Measurements from ENCODE around the gene DHX8.

Gene DHX8

GRCh38 chr17:43543771-43544575, 60.2 kb downstream of the DHX8 start:
- no peak overlapping the region for H3K4me3 ChIP-seq (ENCODE audit: low read length)
- H3K27me3 ChIP-seq (ENCODE audit: control insufficient read depth, insufficient read depth, low read length) = peaks cover 33% of the 10 kb centered on the region
- H3K9ac ChIP-seq (ENCODE audit: low read length) = peak overlapping the region; percentile 23
- H3K4me1 ChIP-seq (ENCODE audit: control insufficient read depth, insufficient read depth, low read length) = peaks cover 21% of the 10 kb centered on the region
- no peaks in the 10 kb centered on the region for H3K36me3 ChIP-seq (ENCODE audit: control insufficient read depth, insufficient read depth, low read length)
- H3K9me3 ChIP-seq (ENCODE audit: control insufficient read depth, low read length) = no peaks in the 10 kb centered on the region

- Histone ChIP-seq H3K36me3 (ENCODE audit: control insufficient read depth, insufficient read depth, low read length) (no peaks in the 10 kb centered on the region), H3K27me3 (ENCODE audit: control insufficient read depth, insufficient read depth, low read length) (peaks cover 38% of the 10 kb centered on the region), H3K4me3 (ENCODE audit: low read length) (no peak overlapping the region), H3K9ac (ENCODE audit: low read length) (peak overlapping the region; percentile 37), H3K9me3 (ENCODE audit: control insufficient read depth, low read length) (no peaks in the 10 kb centered on the region), H3K4me1 (ENCODE audit: control insufficient read depth, insufficient read depth, low read length) (peaks cover 21% of the 10 kb centered on the region)
Observed at GRCh38 chr17:43545383-43545632, 61.5 kb downstream of the DHX8 start.

GRCh38 chr17:43546319-43547188, 62.8 kb downstream of the DHX8 start, which contains the start of gene ETV4:
Gene ETV4 (minus strand): TSS chr17:43546340. CDS start chr17:43545617, 723 bp downstream.
- Histone ChIP-seq H3K4me1 (ENCODE audit: control insufficient read depth, insufficient read depth, low read length) (peaks cover 21% of the 10 kb centered on the region), H3K4me3 (ENCODE audit: low read length) (peak within 1 kb of the TSS; percentile 25), H3K36me3 (ENCODE audit: control insufficient read depth, insufficient read depth, low read length) (no peaks in the 10 kb centered on the region), H3K9ac (ENCODE audit: low read length) (peak within 1 kb of the TSS; percentile 37), H3K27me3 (ENCODE audit: control insufficient read depth, insufficient read depth, low read length) (peaks cover 38% of the 10 kb centered on the region), H3K9me3 (ENCODE audit: control insufficient read depth, low read length) (no peaks in the 10 kb centered on the region)

GRCh38 chr17:43547189-43547550, 63.4 kb downstream of the DHX8 start:
- Histone ChIP-seq H3K9me3 (ENCODE audit: control insufficient read depth, low read length) (no peaks in the 10 kb centered on the region), H3K4me3 (ENCODE audit: low read length) (no peak overlapping the region), H3K36me3 (ENCODE audit: control insufficient read depth, insufficient read depth, low read length) (no peaks in the 10 kb centered on the region), H3K4me1 (ENCODE audit: control insufficient read depth, insufficient read depth, low read length) (peaks cover 23% of the 10 kb centered on the region), H3K9ac (ENCODE audit: low read length) (no peak overlapping the region), H3K27me3 (ENCODE audit: control insufficient read depth, insufficient read depth, low read length) (peaks cover 38% of the 10 kb centered on the region)

GRCh38 chr17:43547659-43548256, 64.0 kb downstream of the DHX8 start:
- Histone ChIP-seq H3K36me3 (ENCODE audit: control insufficient read depth, insufficient read depth, low read length) (no peaks in the 10 kb centered on the region), H3K9me3 (ENCODE audit: control insufficient read depth, low read length) (no peaks in the 10 kb centered on the region), H3K4me1 (ENCODE audit: control insufficient read depth, insufficient read depth, low read length) (peaks cover 27% of the 10 kb centered on the region), H3K4me3 (ENCODE audit: low read length) (no peak overlapping the region), H3K9ac (ENCODE audit: low read length) (no peak overlapping the region), H3K27me3 (ENCODE audit: control insufficient read depth, insufficient read depth, low read length) (peaks cover 35% of the 10 kb centered on the region)

- Histone ChIP-seq H3K9me3 (ENCODE audit: control insufficient read depth, low read length) (no peaks in the 10 kb centered on the region), H3K4me1 (ENCODE audit: control insufficient read depth, insufficient read depth, low read length) (peaks cover 29% of the 10 kb centered on the region), H3K4me3 (ENCODE audit: low read length) (no peak overlapping the region), H3K27me3 (ENCODE audit: control insufficient read depth, insufficient read depth, low read length) (peaks cover 29% of the 10 kb centered on the region), H3K36me3 (ENCODE audit: control insufficient read depth, insufficient read depth, low read length) (no peaks in the 10 kb centered on the region), H3K9ac (ENCODE audit: low read length) (no peak overlapping the region)
Observed at GRCh38 chr17:43548689-43549379, 65.1 kb downstream of the DHX8 start.

- H3K4me1 ChIP-seq (ENCODE audit: control insufficient read depth, insufficient read depth, low read length) = peaks cover 23% of the 10 kb centered on the region
- no peaks in the 10 kb centered on the region for H3K9me3 ChIP-seq (ENCODE audit: control insufficient read depth, low read length)
- no peak overlapping the region for H3K4me3 ChIP-seq (ENCODE audit: low read length)
- peaks cover 25% of the 10 kb centered on the region for H3K27me3 ChIP-seq (ENCODE audit: control insufficient read depth, insufficient read depth, low read length)
- no peaks in the 10 kb centered on the region for H3K36me3 ChIP-seq (ENCODE audit: control insufficient read depth, insufficient read depth, low read length)
- no peak overlapping the region for H3K9ac ChIP-seq (ENCODE audit: low read length)
Observed at GRCh38 chr17:43549496-43549895, 65.7 kb downstream of the DHX8 start.

- peaks cover 13% of the 10 kb centered on the region for H3K27me3 ChIP-seq (ENCODE audit: control insufficient read depth, insufficient read depth, low read length)
- peaks cover 17% of the 10 kb centered on the region for H3K4me1 ChIP-seq (ENCODE audit: control insufficient read depth, insufficient read depth, low read length)
- H3K9me3 ChIP-seq (ENCODE audit: control insufficient read depth, low read length) = no peaks in the 10 kb centered on the region
- no peak overlapping the region for H3K9ac ChIP-seq (ENCODE audit: low read length)
- no peak overlapping the region for H3K4me3 ChIP-seq (ENCODE audit: low read length)
- no peaks in the 10 kb centered on the region for H3K36me3 ChIP-seq (ENCODE audit: control insufficient read depth, insufficient read depth, low read length)
Observed at GRCh38 chr17:43550754-43551153, 67.0 kb downstream of the DHX8 start.

GRCh38 chr17:43552229-43552837, 68.6 kb downstream of the DHX8 start:
- H3K36me3 ChIP-seq (ENCODE audit: control insufficient read depth, insufficient read depth, low read length) = no peaks in the 10 kb centered on the region
- H3K4me1 ChIP-seq (ENCODE audit: control insufficient read depth, insufficient read depth, low read length) = peaks cover 20% of the 10 kb centered on the region
- no peak overlapping the region for H3K4me3 ChIP-seq (ENCODE audit: low read length)
- H3K9me3 ChIP-seq (ENCODE audit: control insufficient read depth, low read length) = no peaks in the 10 kb centered on the region
- H3K27me3 ChIP-seq (ENCODE audit: control insufficient read depth, insufficient read depth, low read length) = peaks cover 13% of the 10 kb centered on the region
- H3K9ac ChIP-seq (ENCODE audit: low read length) = no peak overlapping the region

GRCh38 chr17:43553573-43553972, 69.8 kb downstream of the DHX8 start:
- H3K9me3 ChIP-seq (ENCODE audit: control insufficient read depth, low read length) = no peaks in the 10 kb centered on the region
- peaks cover 9% of the 10 kb centered on the region for H3K27me3 ChIP-seq (ENCODE audit: control insufficient read depth, insufficient read depth, low read length)
- H3K9ac ChIP-seq (ENCODE audit: low read length) = no peak overlapping the region
- H3K36me3 ChIP-seq (ENCODE audit: control insufficient read depth, insufficient read depth, low read length) = no peaks in the 10 kb centered on the region
- H3K4me1 ChIP-seq (ENCODE audit: control insufficient read depth, insufficient read depth, low read length) = peaks cover 20% of the 10 kb centered on the region
- no peak overlapping the region for H3K4me3 ChIP-seq (ENCODE audit: low read length)

- Histone ChIP-seq H3K9ac (ENCODE audit: low read length) (no peak overlapping the region), H3K4me1 (ENCODE audit: control insufficient read depth, insufficient read depth, low read length) (peaks cover 20% of the 10 kb centered on the region)
Observed at GRCh38 chr17:43554857-43555256, 71.1 kb downstream of the DHX8 start.

More at GRCh38 chr17:43554857-43555256, 71.1 kb downstream of the DHX8 start:
- Histone ChIP-seq H3K9me3 (ENCODE audit: control insufficient read depth, low read length) (no peaks in the 10 kb centered on the region), H3K27me3 (ENCODE audit: control insufficient read depth, insufficient read depth, low read length) (peaks cover 4% of the 10 kb centered on the region), H3K36me3 (ENCODE audit: control insufficient read depth, insufficient read depth, low read length) (no peaks in the 10 kb centered on the region), H3K4me3 (ENCODE audit: low read length) (no peak overlapping the region)

Measured in mucosa of stomach (tissue), 1 donor.